GM18502 (cell line): ENCODE data around the gene ITSN1.

ENCODE experiments used
- ATAC-seq: cut with Tn5 transposase; IDR thresholded peaks from one replicate; pipeline ENCODE4 v1.9.1; 2021; ENCODE audit warnings: mild to moderate bottlenecking; ENCODE audit not compliant: unreplicated experiment, poor library complexity

Gene ITSN1

GRCh38 chr21:33874161-33874560 lies 231.9 kb downstream of the ITSN1 start:
- ATAC-seq = no peak

GRCh38 chr21:33875026-33875695 lies 232.9 kb downstream of the ITSN1 start:
- ATAC-seq = no peak

DNA sequence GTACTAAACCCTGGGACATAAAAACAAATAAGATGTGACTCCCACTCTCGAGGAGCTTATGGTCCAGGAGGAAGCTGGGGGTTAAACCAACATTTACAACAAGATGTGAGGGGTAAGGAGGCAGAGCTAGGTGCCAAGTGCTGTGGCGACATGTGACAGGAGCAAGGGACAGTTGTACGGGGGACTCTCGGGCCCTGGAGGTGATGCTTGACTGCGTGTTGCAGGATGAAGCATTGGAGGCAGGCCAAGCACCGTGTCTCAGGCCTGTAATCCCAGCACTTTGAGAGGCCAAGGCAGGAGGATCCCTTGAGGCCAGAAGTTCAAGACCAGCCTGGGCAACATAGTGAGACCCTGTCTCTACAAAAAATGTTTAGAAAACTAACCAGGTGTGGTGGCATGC lies 236.5 kb downstream of the ITSN1 start:
- no peak for ATAC-seq

GRCh38 chr21:33880626-33881025 lies 238.3 kb downstream of the ITSN1 start:
- no peak for ATAC-seq

DNA sequence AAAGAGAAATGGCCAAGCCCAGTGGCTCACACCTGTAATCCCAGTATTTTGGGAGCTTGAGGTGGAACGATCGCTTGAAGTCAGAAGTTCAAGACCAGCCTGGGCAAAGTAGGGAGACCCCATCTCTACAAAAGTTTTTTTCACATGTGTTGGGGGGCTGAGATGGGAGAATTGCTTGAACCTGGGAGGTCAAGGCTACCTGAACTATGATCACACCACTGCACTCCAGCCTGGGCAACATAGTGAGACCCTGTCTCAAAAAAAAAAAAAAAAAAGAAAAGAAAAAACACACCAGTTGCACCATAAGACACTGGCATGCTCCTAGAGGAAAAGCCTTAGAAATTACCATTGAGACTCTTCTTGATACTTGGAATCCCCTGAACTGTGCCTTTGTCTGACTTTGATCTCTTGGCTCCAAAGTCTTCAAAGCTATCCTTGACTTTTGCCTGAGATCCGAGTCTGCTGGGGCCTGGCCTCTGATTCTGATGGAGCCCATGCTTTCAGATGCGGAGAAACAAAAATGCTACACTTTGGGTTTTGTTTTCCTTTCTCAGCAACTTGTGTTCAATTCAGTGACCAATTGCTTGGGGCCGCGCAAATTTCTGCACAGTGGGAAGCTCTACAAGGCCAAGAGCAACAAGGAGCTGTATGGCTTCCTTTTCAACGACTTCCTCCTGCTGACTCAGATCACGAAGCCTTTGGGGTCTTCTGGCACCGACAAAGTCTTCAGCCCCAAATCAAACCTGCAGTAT lies 239.6 kb downstream of the ITSN1 start:
- ATAC-seq = no peak

DNA sequence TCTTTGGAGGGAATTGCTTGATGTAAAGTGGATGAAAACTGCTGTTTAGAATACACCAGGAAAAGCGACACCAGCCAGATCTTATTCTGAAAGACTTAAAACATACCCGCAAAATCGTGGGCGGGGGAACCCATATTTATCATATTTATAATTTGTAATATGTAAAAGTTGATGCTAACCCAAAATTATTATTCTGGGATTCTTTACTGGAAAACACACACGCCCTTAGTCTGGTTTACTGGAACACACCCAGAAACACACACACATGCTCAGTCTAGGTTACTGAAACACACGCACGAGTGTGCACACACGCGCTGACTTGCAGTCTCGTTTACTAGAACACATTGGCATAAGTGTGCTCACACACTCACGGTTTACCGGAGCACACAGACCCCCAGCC lies 240.8 kb downstream of the ITSN1 start:
- ATAC-seq = no peak

- ATAC-seq = no peak
Observed at GRCh38 chr21:33884376-33885171, 242.3 kb downstream of the ITSN1 start.

GRCh38 chr21:33885172-33885514 lies 242.8 kb downstream of the ITSN1 start:
- no peak for ATAC-seq

DNA sequence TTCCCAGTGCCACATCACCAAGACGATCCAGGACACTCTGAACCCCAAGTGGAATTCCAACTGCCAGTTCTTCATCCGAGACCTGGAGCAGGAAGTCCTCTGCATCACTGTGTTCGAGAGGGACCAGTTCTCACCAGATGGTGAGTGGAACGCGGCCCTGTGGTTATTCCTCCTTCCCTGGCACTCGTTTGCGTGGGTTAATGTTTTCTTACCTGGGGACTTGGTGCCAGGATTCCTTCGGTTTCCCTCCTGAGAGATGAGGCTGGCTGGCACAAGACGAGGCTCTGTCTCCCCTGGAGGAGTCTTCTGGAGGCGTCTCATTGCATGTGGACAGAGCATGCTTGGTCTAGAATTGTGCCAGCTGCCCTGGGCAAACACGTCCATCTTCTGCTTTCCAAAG lies 244.0 kb downstream of the ITSN1 start:
- no peak for ATAC-seq

DNA sequence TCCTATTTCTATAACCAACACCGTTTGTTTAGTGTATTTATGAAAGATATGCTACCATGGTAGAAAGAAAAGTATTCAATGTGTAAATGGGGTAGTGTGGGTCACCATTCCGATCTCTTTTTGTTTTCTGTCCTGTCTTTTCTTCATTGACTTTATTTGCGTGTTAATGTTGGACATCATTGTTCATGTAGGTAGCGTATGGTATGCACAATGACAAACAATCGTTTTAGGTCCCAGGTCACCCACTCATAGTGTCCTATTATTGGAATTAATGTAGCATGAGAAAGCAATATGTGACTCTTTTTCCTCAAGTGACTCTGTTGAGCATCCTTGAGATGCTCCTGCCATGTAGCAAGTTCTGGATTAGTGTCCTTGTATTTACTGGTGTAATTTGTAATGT lies 247.9 kb downstream of the ITSN1 start:
- ATAC-seq = no peak

DNA sequence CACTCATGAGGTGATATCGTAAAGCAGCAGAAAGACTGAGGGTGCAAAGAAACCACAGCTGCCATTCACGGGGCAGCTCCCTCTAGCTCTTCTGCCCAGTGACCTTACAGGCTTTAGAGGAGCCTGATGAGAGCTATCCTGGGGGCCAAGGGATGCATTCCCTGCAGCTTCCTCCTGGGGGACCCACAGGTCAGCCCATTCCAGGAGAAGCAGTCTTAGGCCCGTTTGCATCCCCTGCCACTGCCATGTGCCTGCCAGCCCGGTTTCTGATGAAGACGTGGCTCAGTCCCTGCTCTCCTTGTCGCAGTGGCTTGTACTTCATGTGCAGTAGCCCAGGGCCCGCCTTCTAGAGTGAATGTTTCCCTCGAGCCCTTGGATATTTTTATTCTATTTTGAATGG lies 250.6 kb downstream of the ITSN1 start:
- ATAC-seq = no peak

DNA sequence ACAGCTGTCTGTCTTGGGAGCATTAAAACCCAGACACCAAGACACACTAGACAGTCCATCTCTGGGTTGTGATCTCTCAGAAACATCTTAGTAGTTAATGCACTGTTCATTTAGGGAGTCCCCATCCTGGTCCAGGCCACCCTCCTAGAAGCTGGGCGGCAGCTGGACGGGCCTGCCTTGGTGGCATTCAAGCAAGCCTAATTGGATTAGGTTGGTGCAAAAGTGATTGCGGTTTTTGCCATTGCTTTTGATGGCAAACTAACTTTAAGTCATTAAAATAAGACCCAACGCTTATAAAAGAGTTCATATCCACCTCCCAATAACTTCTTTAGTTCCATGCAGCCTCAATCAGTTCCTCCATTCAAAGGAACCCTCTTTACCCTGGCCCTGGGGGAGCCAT lies 251.6 kb downstream of the ITSN1 start:
- no peak for ATAC-seq

GRCh38 chr21:33894736-33895288 lies 252.5 kb downstream of the ITSN1 start:
- ATAC-seq = no peak

- ATAC-seq = no peak
Observed at GRCh38 chr21:33895356-33895755, 253.1 kb downstream of the ITSN1 start.

- ATAC-seq = no peak
Observed at GRCh38 chr21:33896691-33897090, 254.4 kb downstream of the ITSN1 start.

DNA sequence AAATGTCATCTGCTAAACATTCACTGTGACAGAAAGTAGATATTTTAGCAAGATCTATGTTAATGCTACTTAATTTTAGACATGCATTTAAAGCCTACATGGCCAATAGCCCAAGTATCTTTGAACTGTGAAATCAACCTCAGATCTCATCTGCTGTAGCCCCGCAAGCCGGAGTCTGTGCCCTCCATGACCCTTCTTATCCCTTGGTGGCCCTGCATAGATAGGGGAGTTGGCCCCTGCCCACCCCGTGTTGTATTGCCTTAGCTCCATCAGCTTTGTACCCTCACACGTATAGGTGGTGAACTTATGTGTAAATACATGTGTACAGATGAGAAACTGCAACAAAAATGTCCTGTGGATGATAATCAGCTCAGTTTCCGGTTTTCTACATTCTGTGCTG lies 254.8 kb downstream of the ITSN1 start:
- no peak for ATAC-seq

DNA sequence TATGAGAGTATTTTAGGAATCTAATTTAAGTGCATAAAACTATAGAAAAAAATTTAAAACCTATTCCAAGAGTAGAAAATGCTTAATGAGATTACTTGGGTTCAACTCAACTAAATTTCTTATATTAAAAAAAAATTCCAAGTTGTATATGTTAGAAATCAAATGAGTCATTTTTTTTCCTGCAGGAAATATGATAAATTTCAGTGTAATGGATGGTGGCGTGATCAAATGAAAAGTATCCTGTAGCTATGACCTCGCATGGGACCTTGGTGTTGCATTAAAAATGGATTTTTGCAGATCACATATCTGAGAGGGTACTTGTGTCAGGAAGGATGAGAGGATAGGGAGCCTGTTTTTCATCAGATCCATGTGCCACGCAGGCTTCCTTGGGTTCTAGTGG lies 255.4 kb downstream of the ITSN1 start:
- ATAC-seq = no peak

DNA sequence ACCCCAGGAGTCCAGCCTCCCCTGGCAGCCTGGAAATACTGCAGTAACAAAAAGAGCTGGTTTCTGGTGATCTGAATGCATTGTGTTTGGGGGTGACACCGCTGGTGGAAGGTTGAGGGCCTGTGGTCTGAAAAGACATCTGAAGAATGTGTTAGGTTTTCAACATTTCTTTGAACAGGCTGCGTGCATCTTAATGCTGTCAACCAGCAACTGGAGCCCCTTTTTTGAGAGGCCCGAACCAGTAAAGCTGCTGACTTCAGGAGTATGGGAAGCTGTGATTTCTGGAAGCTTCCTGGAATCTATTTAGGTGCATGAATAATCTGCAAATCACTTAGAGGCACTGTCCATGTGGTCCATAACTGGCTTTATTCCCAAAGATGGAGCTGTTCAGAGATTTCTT lies 256.3 kb downstream of the ITSN1 start:
- no peak for ATAC-seq

DNA sequence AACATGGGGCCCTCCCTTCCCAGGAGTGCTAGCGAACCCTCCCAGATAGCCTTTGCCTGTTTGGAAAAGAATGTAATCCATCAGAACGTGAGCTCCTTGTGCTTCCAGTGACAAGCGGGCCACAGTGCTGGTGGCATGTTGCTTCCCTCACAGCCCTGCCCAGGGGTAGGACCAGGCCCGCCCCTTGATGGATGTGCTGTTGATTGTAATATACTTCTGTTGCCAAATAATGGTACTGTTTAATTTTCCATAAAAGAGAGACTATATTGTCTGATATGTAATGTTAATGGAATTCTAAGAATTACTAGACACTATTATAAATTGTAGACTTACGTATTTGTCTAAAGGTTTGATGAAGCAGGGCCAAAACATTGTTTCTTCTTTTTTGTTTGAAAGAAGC lies 256.9 kb downstream of the ITSN1 start:
- ATAC-seq = no peak

- ATAC-seq = no peak
Observed at GRCh38 chr21:33901412-33902288, 259.3 kb downstream of the ITSN1 start.
